HEK293 (cell line): ENCODE results near the gene CNP.
A peak's percentile ranks its signal among the peaks of the same experiment; 100 is the strongest.

Source experiments
- CTCF ChIA-PET: fragments of 350-600 bp; formaldehyde crosslinking; extraction: SDS; loops from one replicate; lab custom pipeline; 2021; ENCODE audit warnings: antibody characterized with exemption; lab: Yijun Ruan, JAX
- POLR2A ChIA-PET: fragments of 300-600 bp; formaldehyde crosslinking; extraction: SDS; loops from one replicate; lab custom pipeline; 2020; ENCODE audit warnings: antibody characterized with exemption, inconsistent platforms; lab: Yijun Ruan, JAX
- H3K27ac ChIP-seq: fragments of 200-500 bp; sonication (Bioruptor generic); 2 replicates; pipeline ENCODE4 v1.5.1; 2014; ENCODE audit warnings: low read depth, low read length, control low read depth, inconsistent platforms; ENCODE audit errors: extremely low read depth
- H3K36me3 ChIP-seq, 2 experiments: fragments of 200-500 bp in 1 of 2; sonication (Bioruptor generic) in 1 of 2; 1 replicate in 1 of 2; 2 replicates in 1 of 2; pipeline ENCODE4 v1.5.1; 2014 to 2017; ENCODE audit warnings: inconsistent platforms in 2 of 2, low read length in 2 of 2; ENCODE audit not compliant: control insufficient read depth in 2 of 2, insufficient read depth in 1 of 2
- H3K4me1 ChIP-seq: fragments of 200-500 bp; sonication (Bioruptor generic); 2 replicates; pipeline ENCODE4 v1.5.1; 2014; ENCODE audit warnings: mild to moderate bottlenecking, low read length, inconsistent platforms; ENCODE audit not compliant: control insufficient read depth, insufficient read depth
- H3K4me3 ChIP-seq: 2 replicates; pipeline ENCODE4 v1.5.1; 2011; ENCODE audit warnings: low read depth, mild to moderate bottlenecking, control low read depth, low read length, moderate library complexity
- H3K9me3 ChIP-seq: fragments of 200-500 bp; sonication (Bioruptor generic); 2 replicates; pipeline ENCODE4 v1.5.1; 2014; ENCODE audit warnings: low read depth, low read length, inconsistent platforms; ENCODE audit not compliant: control insufficient read depth, insufficient read depth
- ELK4 ChIP-seq: IDR thresholded peaks from 2 replicates; pipeline ENCODE4 v1.6.1; 2011; ENCODE audit warnings: mild to moderate bottlenecking, low read depth, low read length, borderline replicate concordance
- GLI4 ChIP-seq: fragments of 450-650 bp; formaldehyde crosslinking; IDR thresholded peaks from 2 replicates; pipeline ENCODE4 v1.5.1; 2016; ENCODE audit warnings: missing biosample characterization, missing genetic modification characterization
- KLF1 ChIP-seq: fragments of 450-650 bp; formaldehyde crosslinking; IDR thresholded peaks from 2 replicates; pipeline ENCODE4 v1.5.1; 2016; ENCODE audit warnings: missing biosample characterization, missing genetic modification characterization
- KLF9 ChIP-seq: fragments of 450-650 bp; formaldehyde crosslinking; IDR thresholded peaks from 2 replicates; pipeline ENCODE4 v1.5.1; 2016; ENCODE audit warnings: missing biosample characterization, missing genetic modification characterization, low read depth
- MYNN ChIP-seq: fragments of 450-650 bp; formaldehyde crosslinking; IDR thresholded peaks from 2 replicates; pipeline ENCODE4 v1.5.1; 2016; ENCODE audit warnings: missing biosample characterization, missing genetic modification characterization, borderline replicate concordance
- REPIN1 ChIP-seq: fragments of 450-650 bp; formaldehyde crosslinking; IDR thresholded peaks from 2 replicates; pipeline ENCODE4 v1.5.1; 2017; ENCODE audit warnings: missing biosample characterization, missing genetic modification characterization, low read depth
- ZBTB17 ChIP-seq: fragments of 450-650 bp; formaldehyde crosslinking; IDR thresholded peaks from 2 replicates; pipeline ENCODE4 v1.5.1; 2016; ENCODE audit warnings: missing biosample characterization, missing genetic modification characterization
- ZBTB48 ChIP-seq: fragments of 450-650 bp; formaldehyde crosslinking; IDR thresholded peaks from 2 replicates; pipeline ENCODE4 v1.5.1; 2016; ENCODE audit warnings: missing biosample characterization, missing genetic modification characterization
- ZBTB8A ChIP-seq: fragments of 450-650 bp; formaldehyde crosslinking; IDR thresholded peaks from 2 replicates; pipeline ENCODE4 v1.5.1; 2016; ENCODE audit warnings: missing biosample characterization, missing genetic modification characterization
- ZIC2 ChIP-seq: fragments of 450-650 bp; formaldehyde crosslinking; IDR thresholded peaks from 2 replicates; pipeline ENCODE4 v1.5.1; 2016; ENCODE audit warnings: missing biosample characterization, missing genetic modification characterization
- ZNF155 ChIP-seq: fragments of 450-650 bp; formaldehyde crosslinking; IDR thresholded peaks from 2 replicates; pipeline ENCODE4 v1.5.1; 2016; ENCODE audit warnings: missing biosample characterization, missing genetic modification characterization
- ZNF169 ChIP-seq: fragments of 450-650 bp; formaldehyde crosslinking; IDR thresholded peaks from 2 replicates; pipeline ENCODE4 v1.5.1; 2016; ENCODE audit warnings: missing biosample characterization, missing genetic modification characterization
- ZNF184 ChIP-seq: fragments of 450-650 bp; IDR thresholded peaks from 2 replicates; pipeline ENCODE4 v1.5.1; 2018; ENCODE audit warnings: missing biosample characterization, mild to moderate bottlenecking, missing genetic modification characterization
- ZNF24 ChIP-seq: fragments of 450-650 bp; formaldehyde crosslinking; IDR thresholded peaks from 2 replicates; pipeline ENCODE4 v1.5.1; 2016; ENCODE audit warnings: missing biosample characterization, missing genetic modification characterization
- ZNF280D ChIP-seq: fragments of 450-650 bp; formaldehyde crosslinking; IDR thresholded peaks from 2 replicates; pipeline ENCODE4 v1.5.1; 2016; ENCODE audit warnings: missing biosample characterization, missing genetic modification characterization
- ZNF341 ChIP-seq: fragments of 450-650 bp; formaldehyde crosslinking; IDR thresholded peaks from 2 replicates; pipeline ENCODE4; 2016; ENCODE audit warnings: low read depth, missing biosample characterization, missing genetic modification characterization
- ZNF398 ChIP-seq: fragments of 450-650 bp; formaldehyde crosslinking; IDR thresholded peaks from 2 replicates; pipeline ENCODE4 v1.5.1; 2017; ENCODE audit warnings: missing biosample characterization, missing genetic modification characterization
- ZNF404 ChIP-seq: fragments of 450-650 bp; formaldehyde crosslinking; IDR thresholded peaks from 2 replicates; pipeline ENCODE4 v1.5.1; 2017; ENCODE audit warnings: missing biosample characterization, missing genetic modification characterization
- ZNF426 ChIP-seq: fragments of 450-650 bp; formaldehyde crosslinking; IDR thresholded peaks from 2 replicates; pipeline ENCODE4 v1.5.1; 2017; ENCODE audit warnings: missing biosample characterization, missing genetic modification characterization, mild to moderate bottlenecking, inconsistent platforms, moderate library complexity
- ZNF449 ChIP-seq: fragments of 450-650 bp; formaldehyde crosslinking; IDR thresholded peaks from 2 replicates; pipeline ENCODE4 v1.5.1; 2017; ENCODE audit warnings: missing biosample characterization, mild to moderate bottlenecking, missing genetic modification characterization, moderate library complexity
- ZNF514 ChIP-seq: fragments of 450-650 bp; formaldehyde crosslinking; IDR thresholded peaks from 2 replicates; pipeline ENCODE4 v1.5.1; 2016; ENCODE audit warnings: missing biosample characterization, missing genetic modification characterization
- ZNF561 ChIP-seq: fragments of 450-650 bp; IDR thresholded peaks from 2 replicates; pipeline ENCODE4 v1.5.1; 2018; ENCODE audit warnings: missing biosample characterization, missing genetic modification characterization, borderline replicate concordance
- ZNF571 ChIP-seq: fragments of 450-650 bp; formaldehyde crosslinking; IDR thresholded peaks from 2 replicates; pipeline ENCODE4 v1.5.0; 2017; ENCODE audit warnings: missing biosample characterization, missing genetic modification characterization
- ZNF600 ChIP-seq: fragments of 450-650 bp; formaldehyde crosslinking; IDR thresholded peaks from 2 replicates; pipeline ENCODE4 v1.5.1; 2016; ENCODE audit warnings: missing biosample characterization, missing genetic modification characterization
- ZNF670 ChIP-seq: fragments of 450-650 bp; formaldehyde crosslinking; IDR thresholded peaks from 2 replicates; pipeline ENCODE4 v1.5.1; 2016; ENCODE audit warnings: missing biosample characterization, missing genetic modification characterization, low read depth
- ZNF677 ChIP-seq: fragments of 450-650 bp; IDR thresholded peaks from 2 replicates; pipeline ENCODE4 v1.5.0; 2018; ENCODE audit warnings: missing biosample characterization, mild to moderate bottlenecking, missing genetic modification characterization, moderate library complexity
- ZNF791 ChIP-seq: fragments of 450-650 bp; formaldehyde crosslinking; IDR thresholded peaks from 2 replicates; pipeline ENCODE4 v1.5.1; 2016; ENCODE audit warnings: missing biosample characterization, missing genetic modification characterization
- ZNF792 ChIP-seq: fragments of 450-650 bp; formaldehyde crosslinking; IDR thresholded peaks from 2 replicates; pipeline ENCODE4 v1.5.1; 2016; ENCODE audit warnings: missing biosample characterization, missing genetic modification characterization
- ZSCAN30 ChIP-seq: fragments of 450-650 bp; IDR thresholded peaks from 2 replicates; pipeline ENCODE4 v1.5.1; 2018; ENCODE audit warnings: missing biosample characterization, mild to moderate bottlenecking, missing genetic modification characterization, moderate library complexity
- ZXDB ChIP-seq: fragments of 450-650 bp; formaldehyde crosslinking; IDR thresholded peaks from 2 replicates; pipeline ENCODE4 v1.5.1; 2016; ENCODE audit warnings: missing biosample characterization, missing genetic modification characterization

CNP gene

GRCh38 chr17:41966463-41967140, at the start of gene CNP:
TSS of gene CNP (plus strand) at chr17:41966795. CDS start at chr17:41966885, 90 bp downstream.
- Histone ChIP-seq H3K36me3 (peaks cover 19 to 36% of the 10 kb centered on the region in 2 experiments), H3K9me3 (no peaks in the 10 kb centered on the region), H3K27ac (peak within 1 kb of the TSS; percentile 89), H3K4me1 (0 out of 2 replicates have a peak, but pooled peaks cover 4% of the 10 kb centered on the region), H3K4me3 (peak within 1 kb of the TSS; percentile 76)
- POLR2A ChIA-PET, result interaction anchor here (0.6 to 3.3 kb wide), 23 partner anchors 10 to 353 kb away, joined by 3 to 48 read pairs (median 4); partner anchors contain the start of genes ACLY, DNAJC7, EIF1 and KAT2A
- CTCF ChIA-PET, result interaction anchor here (0.6 to 12.1 kb wide), 7 partner anchors 8 to 152 kb away, joined by 3 to 142 read pairs (median 4); partner anchors contain the start of genes DNAJC7 and NKIRAS2
- TF ChIP-seq ZNF404 (no peak), ZNF24 (no peak), ZBTB48 (tag by site-specific recombination) (no peak), ZNF677 (tag by site-specific recombination) (no peak), ZNF341 (tag by site-specific recombination) (no peak), ZIC2 (tag by site-specific recombination) (peak; percentile 20), ZNF449 (tag by site-specific recombination) (0 out of 2 replicates have a peak, but pooled peaks have one; percentile 17), KLF1 (tag by site-specific recombination) (no peak), ZSCAN30 (peak; percentile 92), ZBTB17 (no peak), ZNF600 (tag by site-specific recombination) (no peak), ZNF398 (0 out of 2 replicates have a peak, but pooled peaks have one; percentile 30), ZNF514 (tag by site-specific recombination) (no peak), ZNF670 (no peak), ZNF280D (no peak), ZNF169 (tag by site-specific recombination) (no peak), ZNF155 (tag by site-specific recombination) (no peak), KLF9 (tag by site-specific recombination) (peak; percentile 86), MYNN (tag by site-specific recombination) (no peak), REPIN1 (tag by site-specific recombination) (0 out of 2 replicates have a peak, but pooled peaks have one; percentile 32), ELK4 (no peak), ZBTB8A (tag by site-specific recombination) (peak; percentile 40; the same call in 1 of the 2 replicates), ZNF184 (tag by site-specific recombination) (no peak; the same call in 1 of the 2 replicates), ZNF791 (tag by site-specific recombination) (no peak), ZXDB (tag by site-specific recombination) (no peak), ZNF792 (no peak), ZNF426 (tag by site-specific recombination) (no peak), ZNF561 (peak; percentile 61; the same call in 1 of the 2 replicates), GLI4 (no peak), ZNF571 (tag by site-specific recombination) (no peak)
